ENCODE measurements around the gene KPNA2. TPM values are rescaled to one million over a fixed set of nuclear protein-coding genes. Genes with fewer than 3 reads are reported as not detected.
A peak's percentile ranks its signal among the peaks of the same experiment; 100 is the strongest.

The KPNA2 gene
- total and polyA plus RNA-seq, 9 of the 15 experiments (the other 6 are each of a cell fraction or from before 2014, with no cell fraction given) = 132 to 984 (median 241) TPM

- TF ChIP-seq MTA2 (IDR thresholded peaks at IDR 0.05; ENCODE audit: low read depth) (no peak), DEAF1 (CRISPR knock-in tag; IDR thresholded peaks at IDR 0.05) (no peak), FOXJ2 (tag; IDR thresholded peaks at IDR 0.05) (no peak), NEUROD1 (IDR thresholded peaks at IDR 0.05; ENCODE audit: borderline replicate concordance, low read depth, low read length, partially characterized antibody) (no peak), U2AF2 (optimal IDR thresholded peaks at IDR 0.05; ENCODE audit: low read depth, low read length) (no peak), NFE2L1 (tag; IDR thresholded peaks at IDR 0.05; ENCODE audit: borderline replicate concordance, low read depth) (no peak), ZNF282 (CRISPR knock-in tag; IDR thresholded peaks at IDR 0.05) (no peak), ZKSCAN3 (CRISPR knock-in tag; IDR thresholded peaks at IDR 0.05) (no peak), ZNF12 (CRISPR knock-in tag; IDR thresholded peaks at IDR 0.05) (no peak; the same call in 1 of the 2 replicates), ZEB2 (IDR thresholded peaks at IDR 0.05) (no peak), HMG20A (CRISPR knock-in tag; conservative IDR thresholded peaks at IDR 0.05) (no peak), SNRNP70 (optimal IDR thresholded peaks at IDR 0.05; ENCODE audit: low read depth, low read length) (no peak), CCAR2 (IDR thresholded peaks at IDR 0.05; ENCODE audit: low read depth, low read length) (no peak), RFX1 (IDR thresholded peaks at IDR 0.05) (no peak)
- TF ChIP-seq, protein P1, sequence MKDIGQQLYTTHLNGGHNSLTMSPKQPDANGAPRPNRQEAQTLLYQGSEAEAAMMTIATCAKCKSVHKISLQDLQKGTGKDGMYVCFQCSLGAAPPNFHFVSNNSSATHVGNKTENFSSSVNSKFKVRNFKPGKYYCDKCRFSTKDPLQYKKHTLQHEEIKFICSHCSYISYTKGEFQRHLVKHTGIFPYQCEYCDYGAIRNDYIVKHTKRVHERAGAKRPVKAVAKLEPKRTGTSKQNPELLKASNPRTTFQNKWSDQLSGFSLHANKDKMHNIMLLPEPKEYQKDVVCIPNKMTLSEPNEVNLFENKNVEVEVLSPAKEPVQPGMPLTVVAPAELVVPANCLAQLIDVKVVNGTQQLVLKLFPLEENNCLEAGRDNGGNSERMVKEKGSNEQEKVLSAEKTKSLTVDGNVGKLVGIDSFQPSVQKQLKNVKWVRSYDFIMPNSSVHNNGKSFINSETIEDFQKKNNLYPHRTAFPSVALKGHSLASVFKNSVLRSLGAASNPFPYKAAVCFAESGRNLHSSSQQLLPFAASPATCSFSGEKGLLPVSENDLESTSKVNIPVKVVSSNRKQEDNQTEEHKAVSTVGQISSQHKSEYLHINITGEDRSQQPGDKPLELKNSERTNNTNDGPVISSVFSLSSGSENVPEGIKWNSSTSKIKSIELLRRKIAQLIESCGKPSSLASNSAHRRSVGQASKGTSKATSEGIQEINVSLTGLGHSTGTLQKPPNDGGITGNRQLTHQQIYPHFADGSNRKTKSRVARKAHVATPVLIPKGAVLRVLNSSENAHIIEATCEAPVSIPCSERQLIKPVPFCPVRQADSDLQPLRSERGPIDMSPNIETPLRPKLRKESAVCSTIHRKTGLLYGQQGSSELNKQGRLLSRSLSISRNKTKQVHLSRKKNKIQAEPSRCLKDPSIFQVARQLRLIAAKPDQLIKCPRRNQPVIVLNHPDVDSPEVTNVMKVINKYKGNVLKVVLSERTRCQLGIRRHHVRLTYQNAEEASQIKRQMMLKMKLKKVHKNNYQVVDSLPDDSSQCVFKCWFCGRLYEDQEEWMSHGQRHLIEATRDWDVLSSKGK (CRISPR knock-in tag; IDR thresholded peaks at IDR 0.05) = no peak
- TF ChIP-seq, protein P2, sequence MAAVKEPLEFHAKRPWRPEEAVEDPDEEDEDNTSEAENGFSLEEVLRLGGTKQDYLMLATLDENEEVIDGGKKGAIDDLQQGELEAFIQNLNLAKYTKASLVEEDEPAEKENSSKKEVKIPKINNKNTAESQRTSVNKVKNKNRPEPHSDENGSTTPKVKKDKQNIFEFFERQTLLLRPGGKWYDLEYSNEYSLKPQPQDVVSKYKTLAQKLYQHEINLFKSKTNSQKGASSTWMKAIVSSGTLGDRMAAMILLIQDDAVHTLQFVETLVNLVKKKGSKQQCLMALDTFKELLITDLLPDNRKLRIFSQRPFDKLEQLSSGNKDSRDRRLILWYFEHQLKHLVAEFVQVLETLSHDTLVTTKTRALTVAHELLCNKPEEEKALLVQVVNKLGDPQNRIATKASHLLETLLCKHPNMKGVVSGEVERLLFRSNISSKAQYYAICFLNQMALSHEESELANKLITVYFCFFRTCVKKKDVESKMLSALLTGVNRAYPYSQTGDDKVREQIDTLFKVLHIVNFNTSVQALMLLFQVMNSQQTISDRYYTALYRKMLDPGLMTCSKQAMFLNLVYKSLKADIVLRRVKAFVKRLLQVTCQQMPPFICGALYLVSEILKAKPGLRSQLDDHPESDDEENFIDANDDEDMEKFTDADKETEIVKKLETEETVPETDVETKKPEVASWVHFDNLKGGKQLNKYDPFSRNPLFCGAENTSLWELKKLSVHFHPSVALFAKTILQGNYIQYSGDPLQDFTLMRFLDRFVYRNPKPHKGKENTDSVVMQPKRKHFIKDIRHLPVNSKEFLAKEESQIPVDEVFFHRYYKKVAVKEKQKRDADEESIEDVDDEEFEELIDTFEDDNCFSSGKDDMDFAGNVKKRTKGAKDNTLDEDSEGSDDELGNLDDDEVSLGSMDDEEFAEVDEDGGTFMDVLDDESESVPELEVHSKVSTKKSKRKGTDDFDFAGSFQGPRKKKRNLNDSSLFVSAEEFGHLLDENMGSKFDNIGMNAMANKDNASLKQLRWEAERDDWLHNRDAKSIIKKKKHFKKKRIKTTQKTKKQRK (IDR thresholded peaks at IDR 0.05; ENCODE audit: borderline replicate concordance, low read depth, low read length) = no peak
- TF ChIP-seq, protein P3, sequence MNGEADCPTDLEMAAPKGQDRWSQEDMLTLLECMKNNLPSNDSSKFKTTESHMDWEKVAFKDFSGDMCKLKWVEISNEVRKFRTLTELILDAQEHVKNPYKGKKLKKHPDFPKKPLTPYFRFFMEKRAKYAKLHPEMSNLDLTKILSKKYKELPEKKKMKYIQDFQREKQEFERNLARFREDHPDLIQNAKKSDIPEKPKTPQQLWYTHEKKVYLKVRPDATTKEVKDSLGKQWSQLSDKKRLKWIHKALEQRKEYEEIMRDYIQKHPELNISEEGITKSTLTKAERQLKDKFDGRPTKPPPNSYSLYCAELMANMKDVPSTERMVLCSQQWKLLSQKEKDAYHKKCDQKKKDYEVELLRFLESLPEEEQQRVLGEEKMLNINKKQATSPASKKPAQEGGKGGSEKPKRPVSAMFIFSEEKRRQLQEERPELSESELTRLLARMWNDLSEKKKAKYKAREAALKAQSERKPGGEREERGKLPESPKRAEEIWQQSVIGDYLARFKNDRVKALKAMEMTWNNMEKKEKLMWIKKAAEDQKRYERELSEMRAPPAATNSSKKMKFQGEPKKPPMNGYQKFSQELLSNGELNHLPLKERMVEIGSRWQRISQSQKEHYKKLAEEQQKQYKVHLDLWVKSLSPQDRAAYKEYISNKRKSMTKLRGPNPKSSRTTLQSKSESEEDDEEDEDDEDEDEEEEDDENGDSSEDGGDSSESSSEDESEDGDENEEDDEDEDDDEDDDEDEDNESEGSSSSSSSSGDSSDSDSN (IDR thresholded peaks at IDR 0.05; ENCODE audit: borderline replicate concordance in 1 of 2, low read depth in 2 of 2, low read length in 2 of 2) = 0 out of 4 replicates have a peak, but pooled peaks have one; percentile 57 to 67
These were observed 42.2 kb upstream of the KPNA2 start (continued) for GRCh38 chr17:67993153-67993997.

Measured in K562 (cell line).